HG03045 (cell line): ENCODE measurements around the gene TMEM150B.
A peak's percentile ranks its signal among the peaks of the same experiment; 100 is the strongest.
"Not testable (repeated sequence)": the region's sequence is repeated elsewhere in the genome, so short reads cannot be mapped to it uniquely, and the experiment has no call there.

Source experiments
- ATAC-seq: cut with Tn5 transposase; IDR thresholded peaks from one replicate; pipeline ENCODE4 v1.9.1; 2021; ENCODE audit warnings: mild to moderate bottlenecking, moderate library complexity; ENCODE audit not compliant: unreplicated experiment

The TMEM150B gene

DNA sequence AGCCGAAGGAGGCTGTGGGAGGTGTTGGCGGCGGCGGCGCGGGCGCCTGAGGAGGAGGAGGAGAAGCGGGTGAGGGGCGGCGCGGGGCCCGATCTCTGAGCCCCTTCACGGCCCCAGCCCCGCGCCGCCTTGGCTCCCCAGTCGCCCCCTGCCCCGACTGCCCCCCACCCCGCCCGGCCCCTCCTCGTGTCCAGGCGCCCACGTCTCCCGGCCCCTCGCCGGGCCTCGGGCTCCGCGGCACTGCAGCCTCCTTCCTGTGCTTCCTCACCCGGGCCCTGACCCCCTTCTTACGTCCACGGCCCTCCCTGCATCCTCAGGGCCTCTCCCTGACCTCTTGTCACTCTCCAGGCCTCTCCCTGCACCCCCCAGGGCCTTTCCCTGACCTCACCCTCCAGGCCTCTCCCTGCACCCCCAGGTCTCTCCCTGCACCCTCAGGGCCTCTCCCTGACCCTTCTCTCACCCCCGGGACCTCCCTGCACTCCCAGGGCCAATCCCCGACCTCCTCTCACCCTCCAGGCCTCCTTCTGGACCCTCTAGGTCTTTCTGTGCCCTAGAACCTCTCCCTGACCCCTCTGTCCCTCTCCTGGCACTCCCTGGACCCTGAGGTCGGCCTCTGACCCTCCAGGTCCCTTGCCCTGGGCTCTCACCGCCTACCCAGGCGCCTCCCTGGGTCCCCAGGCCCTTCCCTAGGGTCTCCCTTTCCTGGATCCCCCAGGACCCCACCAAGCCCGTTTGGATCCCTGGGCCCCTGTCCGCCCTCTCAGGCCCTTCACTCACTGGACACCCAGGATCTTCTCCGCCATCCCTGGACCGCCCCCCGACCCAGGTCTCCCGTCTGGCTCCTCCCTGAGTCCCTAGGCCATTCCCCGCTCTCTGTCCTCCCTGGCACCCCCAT, 15.0 kb upstream of the TMEM150B start:
- no peak for ATAC-seq

- ATAC-seq = peak; percentile 83
Observed at GRCh38 chr19:55339105-55339888, 14.2 kb upstream of the TMEM150B start, which contains the start of gene KMT5C. TSS of gene KMT5C (plus strand) at chr19:55339876. CDS start at chr19:55341937, 2,061 bp downstream.

DNA sequence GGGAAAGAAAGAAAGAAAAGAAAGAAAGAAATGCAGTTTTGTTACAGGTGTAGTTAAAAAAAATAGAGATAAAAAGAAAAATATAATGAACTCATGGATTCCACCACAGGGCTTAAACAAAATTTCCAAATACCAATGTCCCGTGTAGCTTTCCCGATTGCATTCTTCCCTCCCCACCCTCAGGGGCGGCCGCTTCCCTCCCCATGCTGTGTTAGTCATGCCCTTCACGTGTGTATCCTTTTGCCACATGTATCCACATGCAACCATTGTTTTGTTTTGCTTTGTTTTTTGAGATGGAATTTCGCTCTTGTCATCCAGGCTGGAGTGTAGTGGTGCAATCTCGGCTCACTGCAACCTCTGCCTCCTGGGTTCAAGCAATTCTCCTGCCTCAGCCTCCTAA, 11.0 kb upstream of the TMEM150B start:
- no peak for ATAC-seq

DNA sequence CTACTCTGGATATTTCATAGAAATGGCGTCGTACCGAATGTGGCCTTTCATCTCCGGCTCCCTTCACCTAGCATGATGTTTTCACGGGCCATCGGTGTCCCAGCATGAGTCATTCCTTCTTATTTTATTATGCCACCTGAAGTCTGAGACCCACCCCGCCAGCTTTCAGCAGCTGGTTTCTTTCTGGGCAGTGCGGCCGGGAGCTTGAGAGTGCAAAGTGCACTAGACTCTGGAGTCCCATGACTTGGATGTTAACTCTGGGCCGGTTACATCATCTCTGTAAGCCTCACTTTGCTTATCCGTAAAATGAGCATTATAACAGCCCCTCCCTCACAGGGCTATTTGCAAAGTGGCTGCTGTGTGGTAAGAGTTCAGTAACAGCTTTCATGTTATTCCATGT, 8.7 kb upstream of the TMEM150B start:
- ATAC-seq = no peak

DNA sequence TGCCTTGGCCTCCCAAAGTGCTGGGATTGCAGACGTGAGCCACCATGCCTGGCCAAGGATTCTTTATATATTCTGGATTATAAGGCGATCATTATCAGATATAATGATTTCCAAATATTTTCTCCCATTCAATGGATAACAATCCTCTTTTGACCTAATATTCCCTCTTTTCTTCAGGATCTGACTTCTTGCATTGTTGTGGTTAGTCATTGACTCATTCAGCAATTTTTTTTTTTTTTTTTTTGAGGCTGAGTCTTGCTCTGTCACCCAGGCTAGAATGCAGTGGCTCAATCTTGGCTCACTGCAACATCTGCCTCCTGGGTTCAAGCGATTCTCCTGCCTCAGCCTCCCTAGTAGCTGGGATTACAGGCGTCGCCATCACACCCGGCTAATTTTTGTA, 4.7 kb upstream of the TMEM150B start:
- ATAC-seq = not testable (repeated sequence)

- ATAC-seq = not testable (repeated sequence)
Observed at GRCh38 chr19:55328774-55329318, 3.7 kb upstream of the TMEM150B start.

GRCh38 chr19:55324662-55325061, 479 bp downstream of the TMEM150B start:
- ATAC-seq = no peak

GRCh38 chr19:55322204-55322885, 2.8 kb downstream of the TMEM150B start:
- ATAC-seq = no peak

DNA sequence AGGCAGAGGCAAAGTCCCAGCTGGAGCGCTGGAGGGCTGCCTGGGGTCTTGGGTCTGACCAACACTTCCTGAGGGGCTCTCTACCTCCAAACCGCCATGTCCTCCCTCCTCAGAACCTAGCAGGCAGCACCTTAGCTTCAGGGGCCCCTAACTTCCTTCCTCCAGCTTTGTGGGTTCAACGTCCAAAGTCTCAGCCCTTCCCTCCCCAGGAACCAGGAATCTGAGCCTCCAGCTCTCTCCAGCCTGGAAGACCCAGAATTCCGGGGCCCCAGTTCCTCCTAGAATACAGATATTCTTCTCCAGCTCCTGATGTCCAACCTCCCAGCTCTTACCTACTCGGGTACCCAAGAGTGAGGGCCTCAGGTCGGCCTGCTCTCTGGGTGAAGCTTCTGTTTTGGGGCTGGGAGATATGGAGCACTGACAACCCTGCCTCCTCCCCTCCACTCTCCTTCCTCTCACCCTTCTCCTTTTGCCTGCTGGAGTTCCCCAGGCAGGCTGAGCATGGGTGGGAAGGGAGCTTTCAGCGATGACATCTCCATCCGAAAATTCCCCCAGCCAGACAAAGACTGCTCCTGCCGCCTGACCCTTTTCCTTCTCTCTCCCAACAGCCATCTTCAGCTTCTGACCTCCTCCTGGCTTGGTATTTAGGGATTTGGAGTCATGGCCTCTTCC, 3.5 kb downstream of the TMEM150B start:
- no peak for ATAC-seq

GRCh38 chr19:55320844-55321419, 4.2 kb downstream of the TMEM150B start:
- no peak for ATAC-seq

DNA sequence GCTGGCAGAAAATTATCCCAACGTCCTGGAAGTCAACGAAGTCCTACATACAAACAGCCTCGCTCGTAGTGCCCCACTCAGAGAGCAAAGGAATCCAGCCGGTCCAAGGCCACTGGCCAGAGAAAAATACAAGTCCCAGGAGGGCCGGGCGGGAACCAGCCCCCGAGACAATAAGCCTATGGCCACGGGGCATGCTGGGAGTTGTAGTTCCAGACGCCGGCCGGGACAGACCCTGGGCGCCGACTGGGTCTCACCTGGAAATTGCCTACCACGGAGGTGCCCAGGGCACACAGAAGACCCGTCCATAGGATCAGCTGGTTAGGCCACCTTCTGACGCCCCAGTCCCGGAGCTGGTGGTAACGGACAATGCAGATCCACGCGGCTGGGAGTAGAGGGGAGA, 5.4 kb downstream of the TMEM150B start:
- ATAC-seq = no peak

DNA sequence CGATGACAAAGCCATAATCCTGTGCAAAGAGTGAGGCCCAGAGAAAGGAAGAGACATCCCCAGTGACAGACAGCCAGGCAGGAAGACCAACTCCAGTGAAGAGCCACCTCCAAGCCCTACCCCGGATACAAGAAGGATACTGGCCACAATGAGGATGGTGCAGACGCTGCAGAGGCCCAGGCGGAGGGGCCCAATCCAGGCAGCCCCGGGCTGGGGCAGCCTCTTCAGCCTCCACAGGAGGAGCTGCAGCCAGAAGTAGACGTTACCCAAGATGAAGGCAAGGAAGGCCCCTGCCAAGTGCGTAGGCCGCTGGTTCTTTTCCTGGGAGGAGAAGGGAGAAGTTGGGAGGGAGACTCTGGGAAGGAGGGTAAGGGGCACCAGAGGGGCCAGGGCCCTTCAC, 8.5 kb downstream of the TMEM150B start:
- no peak for ATAC-seq

GRCh38 chr19:55315956-55316525, 9.1 kb downstream of the TMEM150B start:
- ATAC-seq = no peak

DNA sequence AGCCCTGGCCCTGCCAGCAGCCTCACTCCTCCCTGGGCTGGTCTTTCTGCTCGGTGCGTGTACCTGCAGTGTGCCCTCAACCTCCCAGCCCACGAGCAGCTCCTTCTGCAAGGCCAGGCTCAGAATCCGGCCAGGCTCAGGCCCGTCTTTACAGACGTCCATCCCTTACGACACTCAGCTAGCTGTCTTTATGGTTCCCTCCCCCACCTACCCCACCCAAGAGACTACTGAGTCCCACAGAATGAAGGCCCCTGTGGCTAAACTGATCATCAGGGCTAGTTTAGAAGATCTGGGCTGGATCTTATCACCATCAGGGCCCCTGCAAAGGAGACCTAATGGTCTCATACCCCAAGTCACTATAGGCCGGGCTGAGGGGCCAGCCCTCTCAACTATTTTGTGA, 10.7 kb downstream of the TMEM150B start:
- no peak for ATAC-seq

DNA sequence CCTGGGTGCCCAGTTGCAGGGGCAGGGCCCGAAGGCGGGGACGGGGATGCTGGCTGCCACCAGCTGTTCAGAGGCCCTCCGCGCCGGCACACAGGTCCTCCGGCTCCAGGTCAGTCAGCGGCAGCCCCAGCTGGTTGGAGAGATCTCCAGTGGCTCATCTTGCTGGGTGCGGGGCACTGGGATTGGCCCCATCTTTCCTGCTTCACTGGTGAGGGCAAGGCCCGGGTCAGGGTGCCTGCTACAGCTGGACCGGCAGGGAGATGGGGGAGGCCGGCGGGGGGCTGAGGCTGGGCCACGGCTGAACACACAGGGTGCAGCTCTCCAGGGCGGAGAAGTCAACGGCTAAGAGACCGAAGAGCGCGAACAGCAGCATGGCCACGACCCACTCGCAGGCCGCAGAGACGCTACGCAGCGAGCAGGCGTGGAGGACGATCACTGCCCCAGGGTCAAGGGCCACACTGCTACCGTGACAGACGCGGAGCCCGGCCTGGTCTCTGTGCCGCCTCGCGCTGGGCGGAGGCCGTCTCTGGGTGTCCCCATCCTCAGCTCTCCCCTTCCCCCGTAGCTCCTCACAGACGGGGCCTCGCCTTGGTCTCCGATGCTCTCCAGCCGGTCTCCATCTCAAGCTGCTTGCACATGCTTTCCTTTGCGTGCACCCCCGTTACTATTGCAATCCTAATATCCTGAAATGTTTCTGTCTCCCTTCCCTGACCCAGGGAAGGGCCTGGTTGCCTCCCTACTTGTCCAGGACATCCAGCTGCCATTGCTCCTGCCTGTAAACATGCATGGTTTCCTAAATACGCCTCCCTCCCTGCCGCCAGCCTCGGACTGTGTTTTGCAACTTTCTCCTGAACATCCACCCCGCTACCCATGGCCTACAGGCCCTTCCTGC, 12.3 kb downstream of the TMEM150B start:
- ATAC-seq = no peak

GRCh38 chr19:55311797-55312196, 13.3 kb downstream of the TMEM150B start:
- ATAC-seq = no peak

DNA sequence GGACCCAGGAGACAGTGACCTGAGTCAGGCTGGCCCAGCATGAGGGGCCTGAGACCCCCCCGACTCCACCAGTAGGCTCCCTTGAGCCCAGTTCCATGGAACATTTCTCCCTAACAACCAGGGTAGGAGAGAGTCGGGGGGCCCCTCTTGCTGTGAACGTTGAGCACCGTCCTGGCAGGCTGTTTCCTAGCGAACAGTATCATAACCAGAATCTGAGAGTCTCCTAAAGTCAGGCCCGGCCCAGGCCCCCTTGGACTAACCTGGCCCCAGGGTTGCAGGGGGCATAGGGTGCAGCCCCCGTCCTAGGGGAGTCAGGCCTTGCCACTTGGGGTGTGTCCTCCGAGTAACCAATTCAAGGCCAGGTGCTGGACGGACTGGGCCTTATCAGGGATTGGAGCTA, 13.7 kb downstream of the TMEM150B start:
- ATAC-seq = no peak

DNA sequence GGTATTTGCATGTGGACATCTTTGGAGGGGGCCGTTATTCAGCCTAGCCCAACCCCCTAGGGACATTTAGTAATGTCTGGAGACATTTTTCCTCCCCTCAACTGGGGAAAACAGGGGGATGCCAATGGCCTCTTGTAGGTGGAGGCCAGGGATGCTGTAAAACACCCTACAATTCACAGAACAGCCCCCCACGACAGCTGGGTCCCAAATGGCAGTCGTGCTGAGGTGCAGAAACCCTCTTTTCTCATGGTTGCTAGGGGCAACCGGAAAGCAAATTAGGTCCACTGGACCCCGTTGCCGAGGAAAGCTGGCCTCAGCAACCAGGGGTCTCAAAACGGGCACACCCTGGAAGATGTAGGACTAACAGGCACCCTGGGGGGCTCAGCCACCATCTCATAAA, 14.6 kb downstream of the TMEM150B start:
- ATAC-seq = no peak

DNA sequence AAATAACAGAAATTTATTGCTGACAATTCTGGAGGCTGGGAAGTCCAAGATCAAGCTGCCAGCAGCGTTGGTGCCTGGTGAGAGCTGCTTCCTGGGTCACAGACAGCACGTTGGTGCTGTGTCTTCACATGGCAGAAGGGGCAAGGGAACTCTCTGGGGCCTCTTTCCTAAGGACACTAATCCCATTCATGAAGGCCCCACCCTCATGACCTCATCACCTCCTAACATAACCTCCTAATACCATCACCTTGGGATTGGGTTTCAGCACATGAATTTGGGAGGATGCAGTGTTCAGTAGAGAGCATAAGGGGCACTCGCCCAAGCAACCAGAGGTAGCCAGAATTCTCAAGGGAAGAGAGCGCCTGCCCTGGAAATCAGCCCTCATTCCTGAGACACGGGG, 15.7 kb downstream of the TMEM150B start:
- no peak for ATAC-seq
